K562 (cell line): ENCODE data around the gene RAB6B. TPM values are rescaled to one million over a fixed set of nuclear protein-coding genes. Genes with fewer than 3 reads are reported as not detected.

Source experiments
- ARHGAP35 ChIP-seq: fragments of 450-650 bp; IDR thresholded peaks from 2 replicates; pipeline ENCODE4 v1.6.1; 2018; ENCODE audit not compliant: partially characterized antibody
- CREB3 ChIP-seq: fragments of 450-650 bp; conservative IDR thresholded peaks from 2 replicates; pipeline ENCODE4 v1.6.1; 2016; ENCODE audit warnings: missing genetic modification characterization, low read depth, mild to moderate bottlenecking, missing compliant biosample characterization, moderate library complexity
- CREM ChIP-seq: IDR thresholded peaks from 2 replicates; pipeline ENCODE4 v1.6.1; 2014; ENCODE audit warnings: antibody characterized with exemption, low read depth
- GATAD2B ChIP-seq: fragments of 450-650 bp; IDR thresholded peaks from 2 replicates; pipeline ENCODE4 v1.6.1; 2017; ENCODE audit warnings: mild to moderate bottlenecking, borderline replicate concordance
- HNRNPL ChIP-seq: fragments of 200-400 bp; formaldehyde crosslinking; IDR thresholded peaks from 2 replicates; pipeline ENCODE4 v1.6.1; 2017; ENCODE audit warnings: low read depth, mild to moderate bottlenecking, low read length
- KAT7 ChIP-seq: sonication (generic); formaldehyde crosslinking; IDR thresholded peaks from 2 replicates; pipeline ENCODE4 v1.8.0; 2022; ENCODE audit warnings: missing genetic modification reagents, mild to moderate bottlenecking, borderline replicate concordance
- KLF1 ChIP-seq: fragments of 450-650 bp; IDR thresholded peaks from 2 replicates; pipeline ENCODE4 v1.6.1; 2016; ENCODE audit warnings: missing genetic modification characterization, missing compliant biosample characterization
- MAX ChIP-seq: sonication (generic); formaldehyde crosslinking; IDR thresholded peaks from 2 replicates; pipeline ENCODE4 v1.9.0; 2022; ENCODE audit warnings: mild to moderate bottlenecking, missing genetic modification reagents
- MEF2D ChIP-seq: conservative IDR thresholded peaks from 2 replicates; pipeline ENCODE4 v1.6.1; 2016; ENCODE audit warnings: low read depth, missing genetic modification characterization, missing compliant biosample characterization
- MYC ChIP-seq, 2 experiments: fragments of 250-450 bp in 1 of 2; sonication (Bioruptor Pico) in 1 of 2; IDR thresholded peaks; 2 replicates each; pipeline versions ENCODE4 v1.5.1 to v1.6.1; 2012 to 2021; ENCODE audit warnings: low read depth in 2 of 2, borderline replicate concordance in 1 of 2, improper control_type of control experiment in 1 of 2, low read length in 1 of 2, mild to moderate bottlenecking in 1 of 2, moderate library complexity in 1 of 2
- NCOA4 ChIP-seq: fragments of 450-650 bp; IDR thresholded peaks from 2 replicates; pipeline ENCODE4 v1.6.1; 2018; ENCODE audit warnings: mild to moderate bottlenecking; ENCODE audit not compliant: partially characterized antibody
- POLR3G ChIP-seq: IDR thresholded peaks from 2 replicates; pipeline ENCODE4 v1.6.1; 2011; ENCODE audit not compliant: insufficient read length, insufficient replicate concordance; ENCODE audit errors: extremely low read depth
- PTTG1 ChIP-seq: fragments of 450-650 bp; IDR thresholded peaks from 2 replicates; pipeline ENCODE4 v1.6.1; 2016; ENCODE audit warnings: low read depth, mild to moderate bottlenecking, missing genetic modification characterization, missing compliant biosample characterization
- RB1 ChIP-seq: fragments of 450-650 bp; IDR thresholded peaks from 2 replicates; pipeline ENCODE4 v1.6.1; 2017; ENCODE audit warnings: low read depth, mild to moderate bottlenecking
- RBFOX2 ChIP-seq: fragments of 200-400 bp; formaldehyde crosslinking; IDR thresholded peaks from 2 replicates; pipeline ENCODE4 v1.6.1; 2017; ENCODE audit warnings: low read depth, mild to moderate bottlenecking, low read length, moderate library complexity
- RFX5 ChIP-seq: IDR thresholded peaks from 2 replicates; pipeline ENCODE4 v1.6.1; 2011; ENCODE audit warnings: low read depth, mild to moderate bottlenecking, improper control_type of control experiment, low read length
- RNF2 ChIP-seq: sonication (generic); IDR thresholded peaks from 2 replicates; pipeline ENCODE4 v1.6.1; 2016
- SIN3B ChIP-seq: fragments of 450-650 bp; IDR thresholded peaks from 2 replicates; pipeline ENCODE4 v1.6.1; 2017; ENCODE audit warnings: low read depth, mild to moderate bottlenecking, moderate library complexity
- SMAD4 ChIP-seq: fragments of 250-450 bp; sonication (Bioruptor Pico); conservative IDR thresholded peaks from 2 replicates; pipeline ENCODE4 v1.8.0; 2021; ENCODE audit warnings: inconsistent platforms, mild to moderate bottlenecking, moderate library complexity
- SMC3 ChIP-seq: conservative IDR thresholded peaks from 2 replicates; pipeline ENCODE4 v1.6.1; 2011; ENCODE audit warnings: low read depth, low read length, improper control_type of control experiment; ENCODE audit not compliant: insufficient read depth
- ZBTB33 ChIP-seq: sonication (generic); formaldehyde crosslinking; IDR thresholded peaks from 2 replicates; pipeline ENCODE4 v1.8.1; 2023; ENCODE audit warnings: mild to moderate bottlenecking, missing genetic modification reagents
- ZFP91 ChIP-seq: sonication (generic); formaldehyde crosslinking; IDR thresholded peaks from 2 replicates; pipeline ENCODE4 v1.8.0; 2022; ENCODE audit warnings: mild to moderate bottlenecking, missing genetic modification reagents
- ZNF644 ChIP-seq: fragments of 200-800 bp; sonication (Bioruptor generic); IDR thresholded peaks from 2 replicates; pipeline ENCODE4 v1.6.1; 2016; ENCODE audit warnings: low read depth, missing genetic modification characterization, missing compliant biosample characterization
- polyA plus RNA-seq, 8 experiments: library from polyadenylated mRNA; depleted of rRNA in 4 of 8; stranded (reverse) in 5 of 8; unstranded in 3 of 8; fragments of >200 nt; fragmentation: Nextera tagmentation in 2 of 8; fragmentation: Illumina TruSeq in 1 of 8; extraction: Ambion mirVana in 2 of 8; extraction: Trizol in 1 of 8; gene quantifications; 2 replicates each; pipeline versions ENCODE4 v1.2.1 to v1.2.3, GENCODE V29; 2011 to 2014; ENCODE audit warnings: inconsistent platforms in 1 of 8, missing spikeins in 1 of 8
- total RNA-seq, 7 experiments: library from RNA; depleted of rRNA in 6 of 7; stranded (reverse); fragments of >200 nt in 6 of 7; fragmentation: Illumina TruSeq in 2 of 7; extraction: Trizol in 2 of 7; gene quantifications; 2 replicates each; pipeline versions ENCODE4 v1.2.1 to v1.2.3, GENCODE V29; 2011 to 2021; ENCODE audit warnings: low replicate concordance in 1 of 7
- TF ChIP-seq, protein P1 (sequence below): sonication (generic); formaldehyde crosslinking; IDR thresholded peaks from 2 replicates; pipeline ENCODE4 v1.8.0; 2022; ENCODE audit warnings: mild to moderate bottlenecking, missing genetic modification reagents

Gene RAB6B
- total and polyA plus RNA-seq, 9 of the 15 experiments (the other 6 are each of a cell fraction or from before 2014, with no cell fraction given): 0.60 to 18.1 (median 1.5) TPM

GRCh38 chr3:133927540-133928066, 31.9 kb upstream of the RAB6B start (continued):
- TF ChIP-seq KAT7 (no peak), MAX (CRISPR knock-in tag) (no peak), CREB3 (tag) (no peak), MYC (IDR thresholded peaks at IDR 0.05; ENCODE audit: low read depth, low read length) (no peak), MYC (CRISPR knock-in tag; IDR thresholded peaks at IDR 0.05; ENCODE audit: borderline replicate concordance, low read depth) (no peak), RNF2 (no peak), KLF1 (tag) (peak; percentile 59; the same call in 1 of the 2 replicates), RBFOX2 (0 out of 2 replicates have a peak, but pooled peaks have one; percentile 40), ZNF644 (tag) (no peak), RB1 (0 out of 2 replicates have a peak, but pooled peaks have one; percentile 34), ZFP91 (CRISPR knock-in tag) (no peak), POLR3G (no peak), RFX5 (no peak), GATAD2B (peak; percentile 94), SIN3B (0 out of 2 replicates have a peak, but pooled peaks have one; percentile 29), CREM (no peak), PTTG1 (tag) (no peak), MEF2D (tag) (no peak), SMC3 (peak; percentile 64), ZBTB33 (CRISPR knock-in tag) (no peak), SMAD4 (0 out of 2 replicates have a peak, but pooled peaks have one; percentile 23), HNRNPL (no peak), NCOA4 (no peak), ARHGAP35 (no peak)
- TF ChIP-seq, protein P1, sequence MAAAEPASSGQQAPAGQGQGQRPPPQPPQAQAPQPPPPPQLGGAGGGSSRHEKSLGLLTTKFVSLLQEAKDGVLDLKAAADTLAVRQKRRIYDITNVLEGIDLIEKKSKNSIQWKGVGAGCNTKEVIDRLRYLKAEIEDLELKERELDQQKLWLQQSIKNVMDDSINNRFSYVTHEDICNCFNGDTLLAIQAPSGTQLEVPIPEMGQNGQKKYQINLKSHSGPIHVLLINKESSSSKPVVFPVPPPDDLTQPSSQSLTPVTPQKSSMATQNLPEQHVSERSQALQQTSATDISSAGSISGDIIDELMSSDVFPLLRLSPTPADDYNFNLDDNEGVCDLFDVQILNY (CRISPR knock-in tag): no peak
